MG63 (cell line): Measurements from ENCODE around the gene KCNJ1. TPM values are rescaled to one million over a fixed set of nuclear protein-coding genes. Genes with fewer than 3 reads are reported as not detected.

Experiments
- DNase-seq: peaks from one replicate; pipeline ENCODE4 v3.0.0-alpha.2; 2020
- H3K27me3 ChIP-seq: fragments of 250-450 bp; sonication (Bioruptor Pico); 2 replicates; pipeline ENCODE4 v1.5.1; 2020; ENCODE audit warnings: mild to moderate bottlenecking, moderate library complexity
- H3K36me3 ChIP-seq: fragments of 250-450 bp; sonication (Bioruptor Pico); 2 replicates; pipeline ENCODE4 v1.5.1; 2020; ENCODE audit warnings: mild to moderate bottlenecking, moderate library complexity
- H3K4me3 ChIP-seq: fragments of 250-450 bp; sonication (Bioruptor Pico); 2 replicates; pipeline ENCODE4 v1.5.1; 2020; ENCODE audit warnings: mild to moderate bottlenecking, moderate library complexity
- H3K9me3 ChIP-seq: fragments of 250-450 bp; sonication (Bioruptor Pico); 2 replicates; pipeline ENCODE4 v1.5.1; 2020; ENCODE audit warnings: mild to moderate bottlenecking, moderate library complexity
- total RNA-seq: library from RNA; depleted of rRNA; stranded (reverse); fragments of >200 nt; shearing (Covaris generic); gene quantifications from 2 replicates; pipeline ENCODE4 v1.2.3, GENCODE V29; 2014; ENCODE audit warnings: low replicate concordance; rRNA removed

The KCNJ1 gene
- total RNA-seq, 1 experiment from 2014 or later, result not detected

DNA sequence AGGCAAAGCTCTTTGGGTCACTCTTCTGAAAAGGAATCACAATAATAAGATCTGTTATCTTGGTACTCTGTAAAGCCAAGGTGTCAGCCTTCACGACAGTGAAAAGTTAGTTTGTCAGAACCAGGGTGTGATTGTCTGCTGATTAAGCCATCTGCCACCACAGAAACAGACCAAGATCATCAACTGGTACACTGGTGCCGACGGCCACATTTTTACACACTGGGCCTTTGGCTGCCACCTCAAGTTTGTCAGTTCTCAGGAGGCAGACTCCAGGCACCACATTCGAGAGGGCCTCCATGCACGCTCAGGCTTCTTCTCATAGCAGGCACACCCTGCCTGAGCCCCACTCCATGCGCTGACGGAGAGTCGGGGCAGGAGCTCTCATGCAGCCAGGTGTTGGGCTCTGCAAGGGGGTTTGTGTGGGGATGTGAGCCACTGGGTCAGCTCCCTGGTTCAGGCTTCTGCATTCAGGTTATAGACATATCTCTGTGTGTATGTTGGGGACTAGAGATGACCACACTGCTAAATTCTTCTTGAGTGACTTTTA, 66.2 kb downstream of the KCNJ1 start:
- no peaks in the 10 kb centered on the region for H3K36me3 ChIP-seq
- H3K9me3 ChIP-seq, result no peaks in the 10 kb centered on the region
- H3K27me3 ChIP-seq, result no peaks in the 10 kb centered on the region
- H3K4me3 ChIP-seq, result no peak overlapping the region
- no peak for DNase-seq

DNA sequence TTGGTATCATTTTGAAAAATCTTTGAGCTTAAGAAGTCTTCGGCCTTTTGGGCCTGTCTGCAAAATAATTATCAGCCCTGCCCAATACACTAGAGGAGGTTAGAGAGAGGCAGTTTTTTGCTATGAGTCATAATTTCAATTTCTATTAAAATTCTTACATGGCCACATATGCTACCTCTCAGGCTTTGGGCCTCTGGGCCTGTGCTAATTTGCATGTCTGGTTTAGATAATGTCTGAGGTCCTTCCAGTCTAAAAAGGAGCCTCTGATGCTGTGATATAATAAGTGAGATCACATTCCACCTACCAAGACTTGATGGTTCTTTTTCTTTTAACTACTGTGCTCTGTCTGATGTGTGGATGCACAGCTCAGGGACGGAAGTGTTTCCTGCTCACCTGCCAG, 70.8 kb downstream of the KCNJ1 start:
- H3K36me3 ChIP-seq, result no peaks in the 10 kb centered on the region
- H3K27me3 ChIP-seq, result no peaks in the 10 kb centered on the region
- H3K9me3 ChIP-seq, result no peaks in the 10 kb centered on the region
- H3K4me3 ChIP-seq, result no peak overlapping the region
- DNase-seq, result no peak

DNA sequence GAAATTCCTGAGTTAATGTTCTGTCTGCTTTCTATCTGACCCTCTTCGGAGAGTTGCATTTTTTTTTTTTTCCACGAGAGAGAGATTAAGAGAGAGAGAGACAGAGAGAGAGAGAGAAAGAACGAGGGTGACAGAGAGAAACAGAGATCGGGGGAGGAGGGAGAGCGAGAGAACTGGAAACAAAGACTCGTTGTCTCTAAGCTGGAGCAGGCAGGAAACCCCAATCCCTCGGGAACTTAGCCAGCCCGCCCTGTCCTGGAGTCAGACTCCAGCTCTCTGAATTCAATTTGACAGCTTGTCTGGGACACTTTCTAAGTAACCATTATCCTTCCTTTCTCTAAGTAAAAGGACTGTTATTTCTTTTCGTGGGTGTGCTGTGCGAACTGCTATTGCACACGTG, 76.9 kb downstream of the KCNJ1 start:
- Histone ChIP-seq H3K4me3 (no peak overlapping the region), H3K36me3 (no peaks in the 10 kb centered on the region), H3K27me3 (no peaks in the 10 kb centered on the region), H3K9me3 (no peaks in the 10 kb centered on the region)
- DNase-seq, result no peak

DNA sequence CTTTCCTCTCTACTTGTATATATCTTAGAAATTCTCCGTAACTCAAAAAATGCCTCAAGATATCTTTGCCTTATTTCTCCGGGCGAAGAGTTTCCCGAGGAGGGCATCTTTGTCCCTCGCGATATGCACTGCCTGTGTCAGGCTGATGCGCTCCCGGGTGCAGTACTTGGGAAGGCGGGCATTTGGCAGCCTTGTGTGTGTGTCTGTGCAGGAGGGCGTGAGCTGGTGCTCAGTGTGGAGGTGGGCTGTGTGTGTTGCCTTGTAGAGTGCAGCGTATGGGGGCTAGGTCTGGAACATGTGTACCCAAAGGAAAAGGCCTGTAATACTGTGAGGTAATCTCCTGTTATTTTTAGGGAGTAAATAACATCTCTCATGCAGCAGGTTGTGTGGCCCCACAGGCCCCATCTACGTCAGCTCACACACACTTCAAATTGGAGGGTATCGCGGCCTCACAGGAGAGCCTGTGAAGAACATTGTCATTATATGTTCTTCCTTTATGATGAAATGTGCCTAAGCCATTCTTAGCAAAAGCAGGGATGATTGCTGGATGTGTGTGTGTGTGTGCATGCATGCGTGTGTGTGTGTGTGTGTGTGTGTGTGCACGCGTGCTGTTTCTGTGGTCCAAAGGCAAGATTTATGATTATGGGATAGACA, 77.5 kb downstream of the KCNJ1 start:
- Histone ChIP-seq H3K9me3 (no peaks in the 10 kb centered on the region), H3K27me3 (no peaks in the 10 kb centered on the region), H3K4me3 (no peak overlapping the region), H3K36me3 (no peaks in the 10 kb centered on the region)
- no peak for DNase-seq

Other genes with a start within 250 kb of the KCNJ1 start
- 6.1 and 6.4 TPM in 2 replicates for gene FLI1, start 173.2 kb downstream of the KCNJ1 start, total RNA-seq
- gene KCNJ5, start 24.1 kb upstream of the KCNJ1 start, total RNA-seq, result not detected in 2 replicates
- not detected in 2 replicates for gene TP53AIP1, start 75.6 kb upstream of the KCNJ1 start, total RNA-seq